GM19193 (cell line): Measurements from ENCODE around the gene TMCO6.

Experiments
- POLR2A ChIP-seq: IDR thresholded peaks from 4 replicates; pipeline ENCODE4 v1.6.1; 2011; ENCODE audit not compliant: insufficient read depth, insufficient read length; ENCODE audit errors: extremely low read depth

Gene TMCO6

DNA sequence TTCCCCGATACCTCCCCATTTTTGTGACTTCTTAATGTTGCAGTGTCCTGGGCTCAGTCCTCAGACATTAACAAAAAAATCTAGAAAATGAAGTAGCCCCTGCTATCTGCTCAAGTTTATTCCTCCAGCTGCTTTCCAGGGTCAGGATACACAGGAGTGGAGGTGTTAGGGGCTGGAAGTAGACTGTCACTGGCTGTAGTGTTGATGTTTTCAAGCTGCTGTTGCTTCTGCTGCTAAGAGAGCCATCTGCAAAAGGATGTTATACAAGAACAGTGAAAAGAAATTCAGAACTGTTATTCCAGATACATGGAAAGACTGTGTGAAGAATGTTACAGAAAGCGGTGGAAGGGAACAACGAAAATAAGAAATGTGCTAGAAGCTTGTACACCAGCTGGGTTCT is 16.9 kb upstream of the TMCO6 start:
- TF ChIP-seq POLR2A: no peak

DNA sequence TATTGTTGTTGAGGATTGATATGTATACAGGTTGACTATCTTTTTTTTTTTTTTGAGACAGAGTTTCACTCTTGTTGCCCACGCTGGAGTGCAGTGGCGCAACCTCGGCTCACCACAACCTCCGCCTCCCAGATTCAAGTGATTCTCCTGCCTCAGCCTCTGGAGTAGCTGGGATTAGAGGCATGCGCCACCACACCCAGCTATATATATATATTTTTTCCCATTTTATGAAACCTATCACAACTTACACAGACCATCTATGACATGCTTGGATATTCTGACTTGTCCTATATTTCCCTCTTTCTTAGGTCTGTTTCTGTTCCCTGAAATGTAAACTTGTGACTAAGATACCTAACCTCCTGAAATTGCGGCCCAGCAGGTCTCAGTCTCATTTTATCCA is 11.3 kb upstream of the TMCO6 start:
- no peak for TF ChIP-seq POLR2A

DNA sequence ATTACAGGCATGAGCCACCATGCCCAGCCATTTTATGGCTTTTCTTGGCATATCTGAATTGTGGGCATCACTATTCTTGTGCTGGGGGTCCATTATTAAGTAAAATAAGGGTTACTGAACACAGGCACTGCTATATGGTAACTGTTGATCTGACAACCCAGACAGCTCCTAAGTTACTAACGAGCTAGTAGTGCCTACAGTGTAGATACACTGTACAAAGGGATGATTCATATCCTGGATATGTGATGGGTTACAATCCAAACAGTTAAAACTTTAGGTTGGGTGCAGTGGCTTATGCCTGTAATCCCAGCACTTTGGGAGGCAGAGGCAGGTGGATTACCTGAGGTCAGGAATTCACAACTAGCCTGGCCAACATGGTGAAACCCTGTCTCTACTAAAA is 10.5 kb upstream of the TMCO6 start:
- no peak for TF ChIP-seq POLR2A

DNA sequence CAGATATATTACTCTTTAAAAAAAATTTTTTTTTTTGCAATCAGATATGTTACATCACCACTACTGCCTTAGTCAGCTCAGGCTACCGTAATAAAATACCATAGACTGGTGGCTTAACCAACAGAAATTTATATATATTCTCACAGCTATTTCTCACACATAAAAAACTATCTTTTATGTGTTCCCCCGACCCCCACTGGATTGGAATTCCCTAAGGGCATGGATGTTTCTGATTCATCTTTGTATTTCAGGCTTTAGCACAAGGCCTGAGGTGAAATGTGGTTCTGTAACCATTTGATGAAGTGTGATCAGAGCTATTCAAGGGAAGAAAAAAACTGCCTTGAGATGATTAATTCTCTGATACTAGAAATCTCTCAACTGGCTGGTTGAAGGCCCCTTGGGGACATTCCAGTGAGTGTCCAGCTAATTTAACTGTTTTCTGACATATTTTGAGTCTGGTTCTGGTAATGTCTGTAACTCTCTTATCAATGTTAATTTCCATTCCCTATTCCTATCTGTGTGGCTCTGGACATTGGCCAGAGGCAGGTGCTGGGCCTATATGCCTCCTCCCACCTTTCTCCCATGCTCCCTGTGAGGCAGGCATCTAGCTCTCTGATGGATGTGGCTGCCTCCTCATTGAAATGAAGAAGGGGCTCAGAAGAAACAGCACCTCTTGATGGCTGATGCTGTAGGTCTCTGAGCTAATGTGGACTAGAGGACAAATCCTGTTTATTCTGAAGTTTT is 8.8 kb upstream of the TMCO6 start:
- TF ChIP-seq POLR2A: no peak

DNA sequence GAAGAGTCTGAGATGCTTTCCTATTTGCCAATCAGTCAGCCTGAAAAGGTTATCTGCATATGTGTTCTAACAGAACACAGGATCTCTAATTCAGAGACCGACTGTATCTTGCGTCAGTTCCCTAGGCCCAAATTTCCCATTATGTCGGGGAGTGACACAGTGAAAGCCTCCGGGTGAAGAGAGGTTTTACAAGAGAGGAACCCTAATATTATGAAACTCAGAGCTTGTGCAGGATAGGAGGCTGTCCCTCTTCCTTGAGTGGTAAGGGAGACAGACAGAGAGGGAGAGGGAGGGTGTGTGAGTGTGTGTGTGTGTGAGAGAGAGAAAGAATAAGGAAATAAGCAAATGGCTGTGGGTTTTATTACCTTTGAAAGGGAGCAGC is 8.2 kb upstream of the TMCO6 start:
- no peak for TF ChIP-seq POLR2A

DNA sequence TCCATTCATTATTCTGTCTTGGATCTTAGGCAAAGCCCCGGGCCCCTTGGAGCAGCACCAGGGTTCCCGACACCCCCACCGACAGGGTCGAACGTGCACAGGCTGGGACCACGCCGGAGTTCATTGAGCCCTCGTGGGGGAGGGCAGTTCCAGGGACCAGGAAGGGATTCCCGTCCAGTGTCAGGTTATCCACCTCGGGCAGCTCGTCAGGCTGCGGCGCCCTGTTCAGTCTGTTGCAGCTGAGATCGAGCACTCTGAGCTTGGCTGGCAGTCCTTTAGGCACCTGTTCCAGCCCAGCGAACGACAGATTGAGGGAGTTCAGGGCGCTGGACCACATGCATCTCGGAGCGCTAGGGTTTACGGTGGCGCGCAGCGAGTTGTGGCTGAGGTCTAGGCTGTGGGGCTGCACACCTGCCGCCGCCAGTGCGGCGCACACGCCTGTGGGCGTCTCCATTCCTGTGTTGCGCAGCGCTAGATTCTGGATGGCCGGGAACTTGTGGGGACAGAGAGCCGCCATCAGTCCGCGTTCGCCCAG is 7.4 kb upstream of the TMCO6 start:
- TF ChIP-seq POLR2A: no peak

DNA sequence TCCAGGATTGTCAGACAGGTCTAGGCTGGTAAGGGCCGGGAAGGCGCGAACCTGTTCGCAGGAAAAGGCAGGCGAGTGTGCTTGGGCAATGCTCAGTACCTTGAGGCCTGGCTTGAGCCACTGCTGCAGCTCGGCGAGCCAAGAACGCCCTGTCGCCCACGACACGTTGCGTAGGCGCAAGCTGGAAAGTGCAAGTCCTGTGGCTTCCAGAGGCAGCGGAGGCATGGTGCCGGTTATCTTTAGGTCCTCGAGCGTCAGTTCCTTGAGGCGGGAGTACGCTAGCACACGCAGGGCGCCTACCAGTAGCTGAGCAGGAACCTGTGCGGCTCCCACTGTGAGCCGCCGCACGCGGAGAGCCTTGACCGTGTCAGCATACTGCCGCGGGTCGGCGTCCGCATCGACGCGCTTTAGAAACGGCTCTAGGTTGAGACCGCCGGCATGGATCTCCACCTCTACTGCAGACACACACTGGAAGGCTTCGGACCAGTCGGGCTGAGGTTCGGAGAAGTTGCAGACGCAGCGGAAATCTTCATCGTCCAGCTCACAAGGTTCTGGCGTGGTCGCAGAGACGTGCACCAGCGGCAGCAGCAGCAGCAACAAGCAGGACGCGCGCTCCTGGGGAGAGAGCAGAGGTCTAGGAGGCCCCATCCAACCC is 6.8 kb upstream of the TMCO6 start:
- TF ChIP-seq POLR2A: no peak

DNA sequence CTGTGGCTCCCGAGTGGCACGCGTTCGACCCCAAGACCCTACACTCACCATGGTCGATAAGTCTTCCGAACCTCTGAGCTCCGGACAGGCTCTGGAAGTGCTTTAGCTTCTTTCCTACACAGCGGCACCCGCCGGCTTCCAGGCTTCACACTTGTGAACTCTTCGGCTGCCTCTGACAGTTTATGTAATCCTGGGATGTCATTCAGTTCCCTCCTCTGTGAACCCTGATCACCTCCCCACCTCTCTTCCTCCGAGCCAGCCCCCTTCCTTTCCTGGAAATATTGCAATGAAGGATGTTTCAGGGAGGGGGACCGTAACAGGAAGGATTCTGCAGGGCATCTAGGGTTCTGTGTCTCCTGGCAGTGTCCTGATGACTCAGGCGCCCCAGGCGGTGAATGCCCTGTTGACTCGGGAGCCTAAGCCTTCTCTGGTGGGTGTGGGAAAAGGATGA is 6.2 kb upstream of the TMCO6 start, which contains the start of gene CD14:
Gene CD14 (minus strand): TSS at position 155 of the 451 bp plus-strand sequence. CDS start 104 bp downstream, at position 51.
- no peak for TF ChIP-seq POLR2A

DNA sequence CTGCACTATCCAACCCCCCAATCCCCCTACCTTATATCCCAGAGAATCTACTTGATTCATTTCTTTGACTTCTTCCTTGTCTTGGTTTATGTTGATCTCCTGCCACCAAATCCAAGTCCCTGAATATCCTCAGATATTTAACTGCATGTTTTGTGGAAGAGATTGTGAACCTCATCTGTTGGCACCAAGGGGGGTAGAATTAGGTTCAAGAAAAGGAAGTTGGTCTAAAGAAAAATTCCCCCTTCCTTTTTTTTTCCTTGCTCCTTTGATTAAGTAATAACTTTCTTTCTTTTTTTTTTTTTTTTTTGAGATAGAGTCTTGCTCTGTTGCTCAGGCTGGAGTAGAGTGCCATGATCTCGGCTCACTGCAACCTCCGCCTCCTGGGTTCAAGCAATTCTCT is 5.8 kb upstream of the TMCO6 start:
- no peak for TF ChIP-seq POLR2A

DNA sequence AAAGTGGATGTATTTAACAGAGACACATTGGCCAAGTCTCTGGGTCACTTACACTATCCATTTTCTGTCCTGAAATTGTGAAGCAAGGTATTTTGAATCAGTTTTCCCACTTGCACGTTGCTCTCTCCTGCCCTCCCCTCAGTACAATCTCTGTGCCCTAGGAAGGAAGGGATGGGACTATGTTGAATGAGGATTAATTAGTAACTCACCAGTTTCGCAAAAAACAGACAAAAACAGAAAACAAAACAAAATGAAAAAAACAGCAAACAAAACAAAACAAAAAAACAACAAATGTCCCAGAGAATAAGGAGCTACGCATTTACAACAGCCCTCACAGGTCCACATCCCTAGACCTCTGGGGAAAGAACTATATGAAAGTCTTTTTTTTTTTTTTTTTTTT is 5.1 kb upstream of the TMCO6 start:
- TF ChIP-seq POLR2A: no peak

DNA sequence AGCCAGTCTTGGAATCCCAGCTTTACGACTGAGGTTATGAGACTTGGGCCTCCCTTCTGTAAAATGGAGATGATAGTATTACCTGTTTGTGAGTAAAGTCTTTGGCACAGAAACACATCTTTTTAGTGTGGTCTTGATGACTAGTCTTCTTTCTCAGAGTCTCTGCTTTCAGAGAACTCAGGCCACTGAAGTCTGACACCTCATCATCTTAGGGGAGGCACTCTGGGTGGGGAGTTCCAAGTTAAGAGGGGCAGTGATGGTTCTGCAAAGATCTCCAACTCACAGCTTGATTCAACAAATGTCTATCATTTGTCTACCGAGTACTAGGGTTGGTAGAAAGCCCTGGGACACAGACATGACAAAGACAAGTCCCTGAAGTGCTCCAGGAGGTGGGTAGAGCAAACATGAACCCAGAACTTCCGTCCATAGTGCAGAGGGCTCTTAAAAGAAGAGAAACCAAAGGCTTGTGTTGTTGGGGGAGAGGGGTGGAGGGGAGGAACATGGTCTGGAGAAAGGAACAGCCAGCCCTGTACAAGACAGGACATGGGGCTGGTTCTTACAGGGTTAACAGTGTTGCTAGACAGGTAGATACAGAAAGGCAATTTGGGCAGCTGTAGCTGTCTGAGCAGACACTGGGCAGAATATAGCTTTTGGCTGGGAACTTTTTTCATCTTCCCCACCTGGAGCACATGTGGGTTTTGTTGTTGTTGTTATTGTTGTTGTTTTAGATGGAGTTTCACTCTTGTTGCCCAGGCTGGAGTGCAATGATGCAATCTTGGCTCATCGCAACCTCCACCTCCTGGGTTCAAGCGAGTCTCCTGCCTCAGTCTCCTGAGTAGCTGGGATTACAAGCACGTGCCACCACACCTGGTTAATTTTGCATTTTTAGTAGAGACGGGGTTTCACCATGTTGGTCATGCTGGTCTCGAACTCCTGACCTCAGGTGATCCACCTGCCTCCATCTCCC is 3.7 kb upstream of the TMCO6 start:
- TF ChIP-seq POLR2A: no peak

DNA sequence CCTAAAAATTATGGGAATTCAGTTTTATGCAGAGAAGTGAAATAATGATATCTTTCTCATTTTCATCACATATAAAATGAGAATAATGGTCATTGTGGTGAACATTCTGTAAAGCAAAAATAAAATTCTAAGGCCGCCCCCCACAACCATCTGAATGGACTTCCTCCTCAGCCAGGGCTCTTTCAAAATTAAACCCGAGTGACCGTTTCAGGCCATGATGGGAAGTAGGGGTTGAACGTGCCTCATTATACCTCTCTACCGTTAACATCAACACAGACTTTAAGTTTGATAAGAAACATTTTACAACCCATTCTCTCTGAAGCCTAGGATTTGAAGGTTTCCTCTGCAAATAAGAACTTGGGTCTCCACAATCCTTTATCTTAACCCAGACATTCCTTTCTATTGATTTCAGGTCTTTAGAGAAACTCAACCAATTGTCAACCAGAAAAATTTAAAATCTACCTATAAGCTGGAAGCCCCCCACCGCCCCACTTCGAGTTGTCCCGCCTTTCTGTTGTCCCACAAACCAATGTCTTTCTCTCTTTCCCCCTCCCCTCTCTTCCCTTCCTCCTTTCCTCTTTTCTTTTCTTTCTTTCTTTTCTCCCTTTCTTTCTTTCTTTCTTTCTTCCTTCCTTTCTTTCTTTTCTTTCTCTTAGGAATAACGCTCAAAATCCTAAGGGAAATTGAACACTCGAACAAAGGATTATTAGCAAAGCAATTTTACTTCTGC is 1.7 kb upstream of the TMCO6 start:
- no peak for TF ChIP-seq POLR2A

DNA sequence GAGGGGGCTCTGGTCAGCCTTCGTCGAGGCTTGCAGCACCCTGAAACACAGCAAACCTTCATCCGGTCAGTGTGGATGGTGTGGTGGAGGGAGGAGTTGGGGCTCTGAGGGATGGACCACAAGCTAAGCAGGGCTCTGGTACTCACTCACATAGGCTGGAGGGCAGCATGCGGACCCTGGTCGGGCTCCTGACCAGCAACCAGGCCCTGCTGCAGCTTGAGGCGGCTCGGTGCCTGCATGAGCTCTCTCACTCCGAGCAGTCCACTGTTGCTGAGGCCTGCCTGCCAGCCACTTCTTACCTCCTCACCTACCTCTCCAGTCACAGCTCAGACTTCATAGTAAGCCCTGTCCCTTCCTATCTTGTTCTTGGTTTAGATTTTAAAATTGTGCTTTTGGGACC is 2.5 kb downstream of the TMCO6 start:
- TF ChIP-seq POLR2A: no peak

DNA sequence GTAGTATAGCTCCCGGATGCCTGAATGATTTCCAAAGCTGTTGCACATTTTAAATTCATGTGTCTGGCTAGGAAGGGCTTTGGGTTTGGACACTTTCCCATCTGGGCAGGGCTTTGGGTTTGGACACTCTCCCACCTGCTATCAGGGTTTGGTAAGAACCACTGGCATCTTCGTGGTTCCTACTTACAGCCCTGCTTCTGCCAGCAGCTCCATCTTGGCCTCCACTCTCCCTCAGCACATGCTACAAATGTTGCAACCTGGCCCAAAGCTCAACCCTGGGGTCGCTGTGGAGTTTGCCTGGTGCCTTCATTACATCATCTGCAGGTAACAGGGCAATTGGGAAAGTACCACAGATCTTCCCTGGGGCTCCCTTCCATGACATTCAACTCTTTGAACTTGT is 3.5 kb downstream of the TMCO6 start:
- no peak for TF ChIP-seq POLR2A
